DND-41 (cell line): ENCODE results near the gene TP73.

Experiments
- ATAC-seq: fragments of 200-7000 bp; cut with Tn5 transposase; 3 replicates; pipeline ENCODE4 v1.9.1; 2021; ENCODE audit warnings: low read depth; ENCODE audit not compliant: insufficient read depth
- DNase-seq: peaks from one replicate; pipeline ENCODE4 v3.0.0-alpha.2; 2020
- H2AFZ ChIP-seq: 2 replicates; pipeline ENCODE4 v1.6.0; 2012; ENCODE audit warnings: low read depth, low read length
- H3K27ac ChIP-seq: 2 replicates; pipeline ENCODE4 v1.5.1; 2012; ENCODE audit warnings: low read length, inconsistent platforms
- H3K27me3 ChIP-seq: fragments of 200-600 bp; sonication (generic); 2 replicates; pipeline ENCODE4 v1.6.0; 2012; ENCODE audit warnings: low read length, mild to moderate bottlenecking, inconsistent platforms; ENCODE audit not compliant: insufficient read depth, poor library complexity
- H3K36me3 ChIP-seq: 2 replicates; pipeline ENCODE4 v1.5.1; 2012; ENCODE audit warnings: low read length, inconsistent platforms; ENCODE audit not compliant: insufficient read depth
- H3K4me1 ChIP-seq: 2 replicates; pipeline ENCODE4 v1.5.1; 2012; ENCODE audit warnings: mild to moderate bottlenecking, low read length; ENCODE audit not compliant: insufficient read depth
- H3K4me2 ChIP-seq: 2 replicates; pipeline ENCODE4 v1.6.0; 2012; ENCODE audit warnings: mild to moderate bottlenecking, moderate library complexity, low read length, inconsistent platforms; ENCODE audit not compliant: insufficient read depth
- H3K4me3 ChIP-seq, 2 experiments: fragments of 200-600 bp in 1 of 2; shearing (Covaris generic) in 1 of 2; 2 replicates each; pipeline ENCODE4 v1.5.1; 2012 to 2016; ENCODE audit warnings: inconsistent platforms in 2 of 2, low read length in 2 of 2, mild to moderate bottlenecking in 2 of 2, low read depth in 1 of 2, moderate library complexity in 1 of 2
- H3K79me2 ChIP-seq: 2 replicates; pipeline ENCODE4 v1.6.0; 2012; ENCODE audit warnings: low read length, inconsistent platforms; ENCODE audit not compliant: insufficient read depth
- H3K9ac ChIP-seq: 2 replicates; pipeline ENCODE4 v1.6.0; 2012; ENCODE audit warnings: low read depth, mild to moderate bottlenecking, inconsistent platforms, low read length, moderate library complexity
- H3K9me3 ChIP-seq: 2 replicates; pipeline ENCODE4 v1.5.1; 2012; ENCODE audit warnings: low read length, moderate library complexity, mild to moderate bottlenecking, inconsistent platforms; ENCODE audit not compliant: insufficient read depth, severe bottlenecking
- H4K20me1 ChIP-seq: 2 replicates; pipeline ENCODE4 v1.6.0; 2012; ENCODE audit warnings: low read length; ENCODE audit not compliant: insufficient read depth
- EZH2 ChIP-seq: IDR thresholded peaks from 3 replicates; pipeline ENCODE4 v1.6.1; 2012; ENCODE audit warnings: borderline replicate concordance, low read depth, mild to moderate bottlenecking, moderate library complexity, low read length, inconsistent platforms; ENCODE audit not compliant: severe bottlenecking
- TF ChIP-seq, protein P1 (sequence below): IDR thresholded peaks from 2 replicates; pipeline ENCODE4 v1.5.1; 2012; ENCODE audit warnings: borderline replicate concordance, low read length, moderate library complexity, mild to moderate bottlenecking; ENCODE audit not compliant: poor library complexity, severe bottlenecking; ENCODE audit errors: extremely low read depth

The TP73 gene

DNA sequence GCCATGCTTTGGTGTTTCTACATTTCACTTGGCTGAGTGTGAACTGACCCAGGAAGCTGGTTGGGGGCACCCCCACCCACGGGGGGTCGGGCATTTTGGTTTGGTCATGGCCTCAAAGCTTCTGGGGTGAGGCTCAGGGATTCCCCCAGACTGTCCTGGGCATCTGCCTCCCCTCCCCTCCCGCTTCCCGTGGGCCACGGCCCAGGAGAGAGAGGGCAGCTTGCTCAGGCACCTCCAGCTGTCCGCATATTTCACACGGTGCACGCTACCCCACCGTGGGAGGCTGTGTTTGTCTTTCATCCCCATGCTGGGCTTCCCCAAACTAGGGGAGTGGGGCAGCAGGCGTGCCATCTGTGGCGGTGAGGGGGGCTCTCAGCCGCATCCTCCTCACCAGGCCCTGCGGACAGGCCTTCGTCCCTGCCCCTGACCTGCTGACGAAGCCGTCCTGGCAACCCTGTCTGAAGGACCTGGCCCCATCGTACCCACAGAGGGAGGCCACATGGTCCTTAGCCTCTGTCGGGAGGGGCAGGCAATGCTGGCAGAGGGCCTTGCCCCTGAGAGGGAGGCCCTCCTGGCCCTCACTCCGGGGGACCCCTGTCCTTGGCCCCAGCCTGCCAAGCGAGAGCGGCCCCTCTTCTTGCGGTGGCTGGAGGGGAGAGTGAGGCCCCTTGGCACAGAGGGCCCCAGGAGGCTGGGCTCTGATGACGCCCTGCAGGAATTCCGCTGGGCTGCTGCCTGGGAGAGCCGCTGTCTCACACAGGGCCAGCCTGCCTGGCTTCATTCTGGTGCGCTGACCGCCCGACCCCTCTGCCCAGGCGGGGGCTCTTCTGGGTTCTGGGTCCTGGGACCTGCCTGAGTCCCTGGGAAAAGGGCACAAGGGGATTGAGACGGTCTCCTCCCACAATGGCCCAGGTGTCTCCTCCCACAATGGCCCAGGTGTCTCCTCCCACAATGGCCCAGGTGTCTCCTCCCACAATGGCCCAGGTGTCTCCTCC is 22.1 kb downstream of the TP73 start:
- DNase-seq (no peak), ATAC-seq (no peak)
- Histone ChIP-seq H3K4me2 (no peak overlapping the region), H3K27me3 (no peaks in the 10 kb centered on the region), H3K4me1 (no peaks in the 10 kb centered on the region), H3K9me3 (no peaks in the 10 kb centered on the region), H3K27ac (no peak overlapping the region), H3K36me3 (no peaks in the 10 kb centered on the region), H3K4me3 (no peak overlapping the region), H2AFZ (no peak overlapping the region), H3K79me2 (peaks cover 57% of the 10 kb centered on the region), H4K20me1 (peaks cover 88% of the 10 kb centered on the region), H3K9ac (no peak overlapping the region)
- TF ChIP-seq EZH2, result no peak
- TF ChIP-seq, protein P1, sequence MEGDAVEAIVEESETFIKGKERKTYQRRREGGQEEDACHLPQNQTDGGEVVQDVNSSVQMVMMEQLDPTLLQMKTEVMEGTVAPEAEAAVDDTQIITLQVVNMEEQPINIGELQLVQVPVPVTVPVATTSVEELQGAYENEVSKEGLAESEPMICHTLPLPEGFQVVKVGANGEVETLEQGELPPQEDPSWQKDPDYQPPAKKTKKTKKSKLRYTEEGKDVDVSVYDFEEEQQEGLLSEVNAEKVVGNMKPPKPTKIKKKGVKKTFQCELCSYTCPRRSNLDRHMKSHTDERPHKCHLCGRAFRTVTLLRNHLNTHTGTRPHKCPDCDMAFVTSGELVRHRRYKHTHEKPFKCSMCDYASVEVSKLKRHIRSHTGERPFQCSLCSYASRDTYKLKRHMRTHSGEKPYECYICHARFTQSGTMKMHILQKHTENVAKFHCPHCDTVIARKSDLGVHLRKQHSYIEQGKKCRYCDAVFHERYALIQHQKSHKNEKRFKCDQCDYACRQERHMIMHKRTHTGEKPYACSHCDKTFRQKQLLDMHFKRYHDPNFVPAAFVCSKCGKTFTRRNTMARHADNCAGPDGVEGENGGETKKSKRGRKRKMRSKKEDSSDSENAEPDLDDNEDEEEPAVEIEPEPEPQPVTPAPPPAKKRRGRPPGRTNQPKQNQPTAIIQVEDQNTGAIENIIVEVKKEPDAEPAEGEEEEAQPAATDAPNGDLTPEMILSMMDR, result no peak

DNA sequence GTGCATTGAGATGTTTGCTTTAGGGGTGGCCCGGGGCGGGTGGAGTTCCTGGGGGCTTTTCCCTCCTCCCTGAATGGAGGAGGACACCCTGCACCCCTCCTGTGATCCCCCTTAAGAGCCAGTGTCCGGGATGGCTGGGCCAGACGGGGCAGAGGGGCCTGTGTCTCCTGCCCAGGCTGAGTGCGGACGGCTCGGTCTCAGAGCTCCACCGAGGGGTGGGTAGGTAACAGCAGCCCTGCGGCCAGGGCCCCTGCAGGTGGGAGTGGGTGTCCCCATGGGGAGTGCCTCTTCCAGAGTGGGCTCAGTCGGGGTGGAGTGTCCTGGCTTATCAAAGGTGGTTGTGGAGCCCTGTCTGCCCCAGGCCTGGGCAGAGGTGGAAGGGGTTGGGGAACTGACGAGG is 23.1 kb downstream of the TP73 start:
- Histone ChIP-seq H2AFZ (no peak overlapping the region), H3K36me3 (no peaks in the 10 kb centered on the region), H3K79me2 (peaks cover 61% of the 10 kb centered on the region), H3K4me3 (no peak overlapping the region), H3K27ac (no peak overlapping the region), H3K9ac (no peak overlapping the region), H4K20me1 (peaks cover 90% of the 10 kb centered on the region), H3K4me2 (no peak overlapping the region), H3K27me3 (no peaks in the 10 kb centered on the region), H3K4me1 (no peaks in the 10 kb centered on the region), H3K9me3 (no peaks in the 10 kb centered on the region)
- ATAC-seq (no peak), DNase-seq (no peak)
- TF ChIP-seq, protein P1, result no peak
- TF ChIP-seq EZH2, result no peak

DNA sequence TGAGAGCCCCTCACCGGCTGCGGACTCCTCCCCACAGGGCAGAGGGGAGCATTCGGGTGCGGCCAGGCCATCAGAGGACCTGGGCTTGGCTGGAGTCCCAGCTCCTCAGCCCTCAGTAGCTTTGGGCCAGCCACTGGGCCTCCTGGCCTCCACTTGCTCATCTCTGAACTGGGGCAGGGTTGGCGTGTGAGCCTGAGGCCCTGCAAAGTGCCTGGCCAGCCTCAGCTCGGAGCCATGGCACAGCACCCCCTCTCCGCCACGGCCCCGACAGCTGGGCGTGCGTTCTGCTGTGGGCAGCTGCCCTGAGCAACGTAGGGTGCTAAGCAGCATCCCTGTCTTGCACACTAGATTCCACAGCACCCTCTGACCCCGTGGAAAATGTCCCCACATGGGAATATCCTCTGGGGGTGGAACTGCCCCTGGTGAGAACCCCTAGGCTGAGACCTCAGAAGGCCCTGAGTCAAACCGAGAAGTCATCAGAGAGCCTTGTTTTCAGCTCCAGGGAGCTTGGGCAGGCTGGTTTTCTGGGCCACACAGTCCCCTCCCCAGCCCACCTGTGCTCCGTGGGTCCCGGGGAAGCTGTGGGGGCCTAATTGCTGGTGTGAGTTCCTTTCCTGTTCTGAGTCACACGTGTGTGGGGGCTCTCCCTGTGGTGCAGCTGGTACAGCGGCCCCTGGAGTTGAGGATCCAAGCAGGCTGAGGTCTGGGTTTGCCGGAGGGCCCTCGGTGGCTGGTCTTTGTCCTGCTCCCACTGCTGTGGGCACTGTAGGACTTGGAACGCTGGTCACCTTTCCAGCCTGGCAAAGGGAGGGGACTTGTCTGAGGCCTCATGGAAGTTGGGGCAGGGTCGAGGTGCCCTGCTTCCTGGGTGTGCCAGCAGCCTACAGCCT is 24.5 kb downstream of the TP73 start:
- no peaks in the 10 kb centered on the region for H3K36me3 ChIP-seq
- DNase-seq (peak; percentile 11), ATAC-seq (peak; percentile 38; the same call in 2 of the 3 replicates)
- H4K20me1 ChIP-seq, result peaks cover 91% of the 10 kb centered on the region
- peaks cover 57% of the 10 kb centered on the region for H3K79me2 ChIP-seq
- TF ChIP-seq, protein P1, result no peak
- TF ChIP-seq EZH2, result no peak
- H2AFZ ChIP-seq, result no peak overlapping the region
- no peaks in the 10 kb centered on the region for H3K27me3 ChIP-seq
- H3K9me3 ChIP-seq, result no peaks in the 10 kb centered on the region
- H3K4me3 ChIP-seq, result no peak overlapping the region
- H3K4me1 ChIP-seq, result no peaks in the 10 kb centered on the region
- H3K9ac ChIP-seq, result no peak overlapping the region
- no peak overlapping the region for H3K4me2 ChIP-seq
- H3K27ac ChIP-seq, result no peak overlapping the region
